Stimulated activated CD4-positive, alpha-beta T cell treated with anti-CD3 and anti-CD28 coated beads, Interleukin-15, amount 100 ng/mL, for 48 hours (primary cell): Measurements from ENCODE around the gene ADAM17.
"Not testable (repeated sequence)": the region's sequence is repeated elsewhere in the genome, so short reads cannot be mapped to it uniquely, and the experiment has no call there.

ENCODE experiments used
- DNase-seq, 2 donors: peaks; one replicate each; pipeline ENCODE4 v3.0.0-alpha.2; 2020; ENCODE audit warnings: low read depth in 2 of 2

The ADAM17 gene

GRCh38 chr2:9555297-9556120, at the start of gene ADAM17:
Gene ADAM17 (minus strand): TSS chr2:9555830. CDS start chr2:9555605, 225 bp downstream.
- DNase-seq: peak; percentile 71 to 86

- no peak for DNase-seq
These were observed 46.8 kb upstream of the ADAM17 start for GRCh38 chr2:9602412-9602811.

DNA sequence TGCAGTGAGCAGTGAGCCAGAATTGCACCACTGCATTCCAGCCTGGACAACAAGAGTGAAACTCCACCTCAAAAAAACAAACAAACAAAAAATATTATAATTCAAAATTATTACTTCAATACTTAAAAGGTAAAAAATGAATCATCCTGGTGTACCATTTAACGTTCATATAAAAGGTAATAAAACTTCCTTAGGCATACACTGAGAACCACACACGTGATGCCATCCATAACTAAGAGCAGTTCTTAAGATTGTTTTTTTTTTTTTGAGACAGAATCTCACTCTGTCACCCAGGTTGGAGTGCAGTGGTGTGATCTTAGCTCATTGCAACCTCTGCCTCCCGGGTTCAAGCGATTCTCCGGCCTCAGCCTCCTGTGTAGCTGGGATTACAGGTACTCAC, 45.8 kb upstream of the ADAM17 start:
- DNase-seq: no peak

DNA sequence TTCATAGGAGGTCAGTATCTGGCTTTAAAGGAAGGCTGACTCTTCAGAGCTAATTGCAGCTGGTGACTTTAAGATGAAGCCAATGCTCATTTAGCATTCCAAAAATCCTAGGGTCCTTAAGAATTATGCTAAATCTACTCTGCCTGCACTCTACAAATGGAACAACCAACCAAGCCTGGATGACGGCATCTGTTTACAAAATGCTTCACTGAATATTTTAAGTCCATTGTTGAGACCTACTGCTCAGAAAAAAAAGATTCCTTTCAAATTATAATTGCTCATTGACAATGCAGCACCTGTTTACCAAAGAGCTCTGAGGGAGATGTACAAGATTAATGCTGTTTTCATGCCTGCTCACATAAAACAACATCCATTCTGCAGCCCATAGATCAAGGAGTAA, 43.8 kb upstream of the ADAM17 start:
- DNase-seq: no peak

DNA sequence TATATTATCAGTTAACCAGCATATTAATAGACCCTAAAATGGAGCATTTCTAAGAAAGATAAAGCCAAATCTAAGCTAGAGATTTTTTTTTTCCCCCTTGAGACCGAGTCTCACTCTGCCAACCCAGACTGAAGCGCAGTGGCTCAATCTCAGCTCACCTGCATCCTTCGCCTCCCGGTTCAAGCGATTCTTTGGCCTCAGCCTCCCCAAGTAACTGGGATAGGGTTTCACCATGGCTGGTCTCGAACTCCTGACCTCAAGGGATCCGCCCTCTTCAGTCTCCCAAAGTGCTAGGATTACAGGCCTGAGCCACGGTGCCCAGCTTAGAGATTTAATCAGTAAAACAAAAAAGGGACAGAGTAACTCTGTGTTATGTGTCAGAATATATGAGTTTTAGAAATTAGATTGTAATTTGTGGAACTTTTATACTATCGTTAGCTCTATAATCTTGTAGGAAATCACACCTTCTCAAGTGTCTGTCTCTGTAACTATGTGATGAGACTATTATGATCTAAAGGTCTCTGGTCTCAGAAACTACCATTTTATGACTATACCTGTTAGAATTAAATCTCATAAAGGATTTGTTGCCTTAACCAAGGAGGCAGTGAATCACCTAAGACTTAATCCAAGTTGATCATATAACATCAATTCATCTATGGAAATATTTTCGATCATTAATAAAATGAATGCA, 41.1 kb upstream of the ADAM17 start:
- no peak for DNase-seq

DNA sequence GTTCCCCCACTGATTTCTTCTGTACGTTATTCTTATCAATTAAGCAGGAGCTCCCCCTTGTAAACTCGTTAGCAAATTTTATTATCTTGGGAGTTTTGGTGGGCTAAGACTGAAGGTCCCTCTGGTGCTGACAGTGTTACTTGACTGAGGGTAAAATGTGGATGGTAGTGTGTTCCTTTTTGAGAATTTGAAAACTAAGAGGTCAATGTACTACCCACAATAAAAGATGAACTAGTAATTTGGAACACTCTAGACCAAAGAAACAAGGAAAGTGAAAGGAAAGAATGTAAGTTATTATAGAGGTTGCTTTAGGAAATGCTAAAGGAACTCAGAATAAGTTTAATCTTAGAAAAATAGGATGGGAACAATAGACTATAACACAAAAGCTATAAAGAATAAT, 40.1 kb upstream of the ADAM17 start:
- DNase-seq: no peak

- DNase-seq: not testable (repeated sequence)
These were observed 39.6 kb upstream of the ADAM17 start for GRCh38 chr2:9595256-9595655.

DNA sequence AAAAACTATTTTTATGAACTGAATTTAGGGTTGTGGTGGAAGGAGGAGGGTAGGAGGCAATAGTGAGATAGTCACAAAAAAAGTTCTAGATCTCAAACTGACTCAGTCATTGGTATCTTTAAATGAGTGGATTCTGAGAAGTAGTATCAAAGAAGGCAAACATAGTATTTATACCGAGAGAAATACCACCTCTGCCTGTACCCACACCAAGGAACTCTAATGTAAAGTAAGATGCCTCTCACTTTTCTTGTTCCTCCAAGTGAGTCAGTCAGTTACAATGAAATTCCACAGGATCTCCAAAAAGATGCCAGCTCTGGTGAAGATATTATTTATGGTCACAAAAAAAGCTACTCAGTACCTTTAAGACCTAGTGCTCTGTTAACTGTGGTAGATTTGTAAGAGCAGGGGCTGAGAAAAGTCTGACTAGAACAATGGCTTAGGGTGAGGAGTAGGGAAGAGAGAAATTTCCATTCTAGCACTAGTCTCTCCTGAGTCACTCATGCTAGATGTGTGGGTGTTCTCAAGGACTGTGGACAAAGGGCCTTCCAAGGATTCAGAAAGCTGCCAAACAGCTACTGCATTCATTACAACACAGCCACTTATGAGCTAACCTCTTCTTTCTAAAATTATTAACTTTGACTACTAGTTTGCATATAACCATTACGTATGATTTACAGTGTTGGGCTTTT, 38.9 kb upstream of the ADAM17 start:
- DNase-seq: no peak

DNA sequence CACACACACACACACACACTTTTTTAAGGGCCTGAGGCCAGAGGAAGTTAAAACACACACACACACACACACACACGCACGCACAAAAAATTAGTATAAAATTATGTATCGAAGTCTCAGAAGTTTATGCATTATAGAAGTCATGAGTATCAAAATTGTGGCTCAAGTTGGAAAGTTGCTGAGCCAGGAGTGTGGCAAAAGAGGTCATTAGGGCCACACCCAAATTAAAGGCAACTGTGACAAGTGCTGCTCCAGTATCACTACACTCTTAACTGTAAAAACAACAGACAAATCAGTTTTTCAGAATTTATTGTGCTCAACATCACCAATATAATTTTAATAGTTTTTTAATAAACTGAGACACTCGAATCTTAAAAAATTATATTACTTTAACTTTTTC, 38.3 kb upstream of the ADAM17 start:
- DNase-seq: no peak

DNA sequence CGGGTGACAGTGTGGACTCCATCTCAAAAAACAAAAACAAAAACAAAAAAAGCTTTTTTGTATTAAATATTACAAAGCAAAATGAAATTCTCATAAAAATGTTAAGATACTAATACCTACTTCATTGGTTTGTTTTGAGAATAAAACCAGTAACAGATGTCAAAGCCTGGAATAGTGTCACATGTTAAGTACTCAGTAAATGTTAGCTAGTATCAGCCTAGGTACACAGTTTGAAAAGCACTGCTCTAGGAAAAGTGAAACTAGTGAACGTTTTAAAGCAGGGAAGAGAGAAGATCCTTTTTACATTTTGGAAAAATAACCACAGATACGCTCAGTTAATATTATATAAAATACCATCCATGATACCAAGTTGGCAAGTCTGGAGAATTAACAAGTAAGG, 37.1 kb upstream of the ADAM17 start:
- no peak for DNase-seq

DNA sequence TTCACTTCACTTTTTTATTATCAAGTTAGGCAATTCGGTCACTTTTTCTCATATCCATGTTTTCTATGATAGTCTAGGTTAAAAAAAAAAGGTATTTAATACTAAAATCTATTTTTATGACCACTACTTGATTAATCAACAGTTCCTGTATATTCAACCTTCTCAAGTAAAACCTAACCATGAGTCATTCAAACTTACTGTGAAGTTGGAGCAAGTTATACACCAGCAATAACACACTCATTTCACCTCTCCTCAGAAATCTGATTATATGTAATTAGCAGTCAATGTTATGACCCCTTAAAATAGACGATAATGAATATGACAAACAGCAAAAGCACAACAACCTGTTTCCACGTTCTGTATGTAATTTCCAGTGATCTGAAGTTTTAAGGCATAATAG, 35.0 kb upstream of the ADAM17 start:
- no peak for DNase-seq

DNA sequence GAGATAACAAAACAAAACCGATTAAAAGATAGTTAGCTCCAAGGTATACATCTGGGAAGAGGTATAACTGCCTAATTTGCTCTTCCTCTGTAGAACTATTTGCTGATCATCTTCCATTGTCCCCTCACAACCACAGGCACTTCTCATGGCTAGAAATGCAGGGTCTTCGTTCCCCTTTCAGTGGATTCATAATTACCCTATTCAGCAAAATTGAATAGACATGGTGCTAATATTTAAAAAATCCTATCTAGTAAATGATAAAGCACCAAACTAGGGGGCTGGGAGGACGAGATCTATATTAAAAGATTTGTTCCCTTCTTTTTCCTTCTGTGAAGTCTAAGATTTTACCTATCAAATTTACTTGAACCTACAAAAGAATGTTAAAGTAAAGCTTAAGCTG, 30.8 kb upstream of the ADAM17 start:
- no peak for DNase-seq

GRCh38 chr2:9585486-9585885, 29.9 kb upstream of the ADAM17 start:
- DNase-seq: no peak

DNA sequence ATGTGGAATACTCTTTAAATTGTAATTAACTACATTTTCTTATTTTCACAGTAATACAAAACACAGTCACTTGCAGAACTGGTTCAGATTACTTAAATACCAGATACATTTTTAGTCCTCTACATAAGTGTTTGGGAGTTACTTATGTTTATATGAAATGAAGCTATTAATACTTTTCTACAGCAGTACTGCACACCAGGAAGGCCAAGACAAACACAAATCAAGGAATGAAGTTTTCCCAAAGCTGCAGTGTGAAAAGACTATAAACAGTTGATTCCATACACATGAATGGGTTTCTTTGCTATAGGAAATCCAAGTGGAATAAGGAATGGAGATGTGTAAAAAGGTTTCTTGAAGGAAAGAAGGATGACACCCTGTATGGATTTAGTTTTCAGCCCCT, 29.3 kb upstream of the ADAM17 start:
- not testable (repeated sequence) for DNase-seq

- no peak for DNase-seq
These were observed 27.0 kb upstream of the ADAM17 start for GRCh38 chr2:9582624-9583023.

DNA sequence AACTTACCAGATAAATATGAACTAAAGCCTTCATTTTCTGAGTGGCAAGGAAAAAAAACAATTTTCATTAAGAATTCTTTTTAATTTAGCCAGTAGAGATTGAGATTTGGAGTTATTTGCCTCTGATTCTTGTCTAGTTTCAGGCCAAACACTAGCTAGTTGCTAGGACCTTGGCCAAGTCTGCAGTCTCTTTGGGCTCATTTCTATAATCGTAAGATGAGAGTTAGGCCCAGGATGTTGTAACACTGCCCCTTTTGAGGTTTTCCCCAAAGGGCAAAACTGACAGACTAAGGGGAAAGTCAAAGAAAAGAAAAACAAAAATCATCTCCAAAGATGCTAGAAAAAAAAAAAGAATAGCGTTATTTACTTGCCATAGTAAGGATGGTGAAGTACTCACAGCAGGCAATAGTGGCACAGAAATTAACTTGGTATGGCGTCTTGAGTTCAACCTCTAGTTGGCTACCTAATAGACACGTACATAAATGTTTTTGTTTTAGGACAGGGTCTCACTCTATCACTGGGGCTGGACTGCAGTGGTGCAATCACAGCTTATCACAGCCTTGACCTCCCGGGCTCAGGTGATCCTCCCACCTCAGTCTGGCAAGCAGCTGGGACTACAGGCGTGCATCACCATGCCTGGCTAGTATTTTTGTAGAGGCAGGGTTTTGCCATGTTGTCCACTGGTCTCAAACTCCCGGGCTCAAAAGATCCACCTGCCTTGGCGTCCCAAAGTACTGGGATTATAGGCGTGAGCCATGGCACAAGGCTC, 23.0 kb upstream of the ADAM17 start:
- no peak for DNase-seq

DNA sequence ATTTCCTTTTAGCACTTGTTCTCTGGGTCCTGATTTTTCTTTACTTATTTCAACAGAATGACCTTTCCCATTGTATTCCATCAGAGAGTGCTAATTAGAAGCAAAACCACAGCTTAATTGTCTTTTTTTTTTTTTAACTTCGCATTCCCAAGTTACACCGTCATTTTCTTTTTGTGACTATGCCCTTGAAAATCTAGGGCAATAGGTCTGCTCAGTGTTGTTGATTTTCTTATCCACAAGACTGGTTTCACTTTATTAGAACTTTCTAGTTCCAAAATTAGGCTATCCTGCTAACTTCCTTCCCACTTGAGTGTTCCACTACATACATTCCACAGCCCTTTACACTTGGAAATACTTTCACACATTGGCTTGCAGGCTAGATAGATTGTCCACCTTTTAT, 18.7 kb upstream of the ADAM17 start:
- DNase-seq: no peak

DNA sequence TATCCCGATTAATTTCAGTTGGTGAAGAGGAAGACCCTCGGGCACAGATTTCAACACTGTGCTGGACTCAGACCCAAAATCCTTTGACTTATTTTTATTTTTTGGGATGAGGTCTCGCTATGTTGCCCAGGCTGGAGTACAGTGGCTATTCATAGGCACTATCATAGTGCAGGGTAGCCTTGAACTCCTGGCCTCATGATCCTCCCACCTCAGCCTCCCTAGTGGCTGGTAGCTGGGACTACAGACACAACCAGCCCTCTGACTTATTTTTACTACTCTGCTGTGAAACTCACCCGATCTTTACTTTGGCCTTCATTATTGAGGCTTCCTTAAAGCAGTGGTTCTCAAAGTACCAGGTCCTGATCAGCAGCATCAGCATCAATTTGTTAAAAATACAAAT, 18.2 kb upstream of the ADAM17 start:
- no peak for DNase-seq

DNA sequence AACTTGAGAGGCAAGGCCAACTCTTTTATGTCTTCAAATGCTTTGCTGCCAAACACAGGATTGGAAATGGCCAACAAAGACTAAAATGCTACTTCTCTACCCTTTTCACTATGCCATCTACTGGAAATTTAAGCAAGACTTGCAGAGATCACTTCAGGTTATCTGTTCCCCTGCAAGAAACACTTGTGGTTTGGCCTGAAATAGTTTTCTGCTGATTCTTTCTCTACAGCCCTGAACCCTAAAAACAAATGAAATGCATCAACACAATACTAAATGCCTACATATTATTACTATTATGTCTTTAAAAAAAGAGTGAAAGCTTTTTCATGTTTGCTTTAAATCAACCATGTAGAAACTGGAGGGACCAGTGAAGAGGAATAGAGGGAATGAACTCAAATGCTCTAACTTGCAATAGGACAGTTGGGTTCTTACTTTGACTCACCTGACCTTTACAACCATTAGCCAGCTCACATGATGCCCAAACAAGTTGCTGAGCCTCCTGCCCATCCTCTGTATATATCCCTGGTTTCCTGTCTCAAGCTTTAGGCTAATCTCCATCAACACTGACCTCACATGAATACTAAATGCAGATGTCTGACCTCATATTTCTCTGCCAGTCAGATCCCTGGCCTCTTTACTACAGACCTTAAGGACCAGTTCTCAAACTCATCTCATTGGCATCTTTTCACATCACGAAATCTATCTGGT, 17.5 kb upstream of the ADAM17 start:
- DNase-seq: no peak

DNA sequence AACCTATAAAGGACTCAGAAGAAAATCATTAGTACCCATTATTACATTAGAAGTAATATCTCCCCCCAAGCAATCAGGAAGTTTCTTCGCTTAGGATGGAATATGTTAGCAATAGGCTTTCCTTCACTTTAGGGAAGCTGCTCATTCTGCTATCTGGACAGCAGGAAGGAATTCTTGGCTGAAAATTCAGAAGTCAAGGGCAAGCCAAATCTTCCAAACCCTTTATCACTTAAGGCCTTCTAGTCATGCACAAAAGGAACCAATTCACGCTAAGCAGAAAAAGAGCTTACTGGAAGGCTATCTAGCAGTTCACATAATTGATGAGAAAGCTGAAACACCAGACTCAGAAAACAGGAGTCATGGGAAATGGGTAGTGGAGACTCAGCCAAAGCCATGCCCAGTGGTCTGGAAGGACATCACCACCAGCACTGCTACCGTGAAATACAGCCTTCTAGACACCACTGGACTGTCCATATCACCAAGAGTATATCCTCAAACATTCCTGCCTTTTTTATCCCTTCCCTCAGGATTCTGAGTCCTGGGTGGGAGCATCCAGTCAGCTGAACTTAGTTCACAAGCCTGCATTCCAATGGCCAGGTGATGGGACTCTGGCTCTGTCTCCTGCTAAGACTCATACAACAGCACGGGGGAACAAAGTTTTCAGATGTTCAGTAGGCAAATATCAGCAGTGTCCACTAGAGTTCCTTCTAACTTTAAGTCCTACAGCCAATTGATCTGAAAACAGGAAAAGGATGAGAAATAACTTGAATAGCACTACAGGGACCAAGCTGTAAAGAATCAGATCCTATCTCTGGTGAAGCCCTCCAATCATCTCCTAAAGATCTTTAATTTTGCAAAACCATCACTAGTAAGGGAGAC, 14.8 kb upstream of the ADAM17 start:
- DNase-seq: no peak
